ENCODE measurements around the gene RBBP8.

- TF ChIP-seq TAF1 (IDR thresholded peaks at IDR 0.05; ENCODE audit: low read depth) (no peak), CTCF (IDR thresholded peaks at IDR 0.05; ENCODE audit: poor library complexity, severe bottlenecking) (peak; percentile 64)
These were observed 50.0 kb downstream of the RBBP8 start for GRCh38 chr18:22983175-22983574.
